ENCODE results near the gene LEMD1.
"Not testable (repeated sequence)": the region's sequence is repeated elsewhere in the genome, so short reads cannot be mapped to it uniquely, and the experiment has no call there.

Gene LEMD1

DNA sequence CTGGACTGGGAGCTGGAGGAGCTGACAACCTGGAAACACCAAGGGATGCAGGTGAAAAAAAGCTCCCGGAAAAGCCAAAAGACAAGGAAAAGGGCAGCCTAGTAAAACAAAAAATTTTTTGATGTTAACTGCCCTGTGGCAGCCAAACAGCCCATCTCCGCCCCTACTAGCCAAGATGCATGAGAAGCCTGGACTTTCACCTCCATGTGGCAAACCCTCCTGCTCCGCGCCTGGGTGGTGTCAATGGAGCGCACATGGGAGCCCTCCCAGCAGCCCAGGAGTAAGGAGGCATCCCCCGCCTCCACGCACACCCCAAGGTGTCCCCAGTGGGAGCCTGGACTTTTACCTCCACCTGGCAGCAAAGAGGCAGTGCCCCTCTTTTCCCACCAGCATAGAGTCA, 30.5 kb downstream of the LEMD1 start:
- Histone ChIP-seq H3K4me3 (ENCODE audit: low read length) (no peak overlapping the region), H3K4me2 (ENCODE audit: low read length) (no peak overlapping the region), H3K27me3 (ENCODE audit: control insufficient read depth, insufficient read depth, low read length) (peaks cover 32% of the 10 kb centered on the region), H3K9ac (ENCODE audit: low read depth, low read length) (no peak overlapping the region), H3K9me3 (replicated peaks; ENCODE audit: low read length) (no peaks in the 10 kb centered on the region), H3K4me1 (ENCODE audit: control insufficient read depth, insufficient read depth, low read length) (no peaks in the 10 kb centered on the region), H3K36me3 (ENCODE audit: insufficient read depth, low read length) (no peaks in the 10 kb centered on the region)

DNA sequence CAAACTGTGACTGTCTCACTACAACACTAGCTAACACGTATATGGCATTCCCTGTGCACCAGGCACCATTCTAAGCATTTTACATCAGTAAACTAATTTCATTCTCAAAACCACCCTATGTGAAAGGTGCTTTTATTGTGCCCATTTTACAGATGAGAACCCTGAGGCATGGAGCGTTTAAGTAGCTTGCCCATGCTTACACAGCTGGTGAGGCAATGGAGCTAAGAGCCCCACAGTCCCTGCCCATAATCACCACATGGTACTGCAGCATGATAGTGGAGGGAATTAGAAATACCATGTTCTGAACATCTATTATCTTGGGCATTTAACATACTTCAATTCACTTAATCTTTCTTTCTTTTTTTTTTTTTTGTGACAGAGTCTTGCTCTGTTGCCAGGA, 34.0 kb downstream of the LEMD1 start:
- Histone ChIP-seq H3K9ac (ENCODE audit: low read depth, low read length) (no peak overlapping the region), H3K4me3 (ENCODE audit: low read length) (no peak overlapping the region), H3K4me2 (ENCODE audit: low read length) (no peak overlapping the region), H3K4me1 (ENCODE audit: control insufficient read depth, insufficient read depth, low read length) (no peaks in the 10 kb centered on the region), H3K36me3 (ENCODE audit: insufficient read depth, low read length) (no peaks in the 10 kb centered on the region), H3K27me3 (ENCODE audit: control insufficient read depth, insufficient read depth, low read length) (peaks cover 33% of the 10 kb centered on the region), H3K9me3 (replicated peaks; ENCODE audit: low read length) (no peaks in the 10 kb centered on the region)

DNA sequence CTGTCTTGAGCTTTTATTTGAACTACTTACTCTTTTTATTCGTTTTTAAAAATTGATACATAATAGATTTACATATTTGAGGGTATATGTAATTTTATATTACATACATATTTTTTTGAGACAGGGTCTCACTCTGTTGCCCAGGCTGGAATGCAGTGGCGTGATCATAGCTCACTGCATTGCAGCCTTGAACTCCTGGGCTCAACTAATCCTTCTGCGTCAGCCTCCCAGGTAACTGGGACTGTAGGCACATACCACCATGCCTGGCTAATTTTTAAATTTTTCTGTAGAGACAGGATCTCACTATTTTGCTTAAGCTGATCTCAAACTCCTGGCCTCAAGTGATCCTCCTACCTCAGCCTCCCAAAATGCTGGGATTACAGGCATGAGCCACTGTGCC, 38.9 kb downstream of the LEMD1 start:
- H3K4me2 ChIP-seq (ENCODE audit: low read length); H3K4me1 ChIP-seq (ENCODE audit: control insufficient read depth, insufficient read depth, low read length); H3K36me3 ChIP-seq (ENCODE audit: insufficient read depth, low read length); H3K9me3 ChIP-seq (replicated peaks; ENCODE audit: low read length); H3K9ac ChIP-seq (ENCODE audit: low read depth, low read length); H3K4me3 ChIP-seq (ENCODE audit: low read length): not testable (repeated sequence)
- H3K27me3 ChIP-seq (ENCODE audit: control insufficient read depth, insufficient read depth, low read length) = peaks cover 25% of the 10 kb centered on the region

DNA sequence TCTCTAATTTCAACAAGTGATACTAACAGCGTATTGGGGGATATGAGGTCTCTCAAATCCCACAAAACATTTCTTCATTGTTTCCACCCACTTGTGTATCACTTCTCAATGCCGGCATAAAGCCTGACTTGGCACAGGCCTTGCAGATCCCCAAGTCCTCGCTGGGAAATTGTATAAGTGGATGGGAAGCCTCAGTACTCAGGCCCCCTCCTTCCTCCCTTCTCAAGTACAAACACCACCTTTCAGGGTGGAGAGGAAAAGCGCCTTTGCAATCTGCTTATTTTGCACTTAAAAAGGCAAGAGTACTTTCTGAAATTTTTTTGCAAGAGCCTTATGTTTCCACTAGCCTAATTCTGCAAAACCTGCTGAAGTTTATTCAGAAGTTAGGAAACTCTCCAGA, 39.3 kb downstream of the LEMD1 start:
- Histone ChIP-seq H3K4me1 (ENCODE audit: control insufficient read depth, insufficient read depth, low read length) (no peaks in the 10 kb centered on the region), H3K4me2 (ENCODE audit: low read length) (no peak overlapping the region), H3K9ac (ENCODE audit: low read depth, low read length) (no peak overlapping the region), H3K27me3 (ENCODE audit: control insufficient read depth, insufficient read depth, low read length) (peaks cover 25% of the 10 kb centered on the region), H3K9me3 (replicated peaks; ENCODE audit: low read length) (no peaks in the 10 kb centered on the region), H3K36me3 (ENCODE audit: insufficient read depth, low read length) (no peaks in the 10 kb centered on the region), H3K4me3 (ENCODE audit: low read length) (no peak overlapping the region)

DNA sequence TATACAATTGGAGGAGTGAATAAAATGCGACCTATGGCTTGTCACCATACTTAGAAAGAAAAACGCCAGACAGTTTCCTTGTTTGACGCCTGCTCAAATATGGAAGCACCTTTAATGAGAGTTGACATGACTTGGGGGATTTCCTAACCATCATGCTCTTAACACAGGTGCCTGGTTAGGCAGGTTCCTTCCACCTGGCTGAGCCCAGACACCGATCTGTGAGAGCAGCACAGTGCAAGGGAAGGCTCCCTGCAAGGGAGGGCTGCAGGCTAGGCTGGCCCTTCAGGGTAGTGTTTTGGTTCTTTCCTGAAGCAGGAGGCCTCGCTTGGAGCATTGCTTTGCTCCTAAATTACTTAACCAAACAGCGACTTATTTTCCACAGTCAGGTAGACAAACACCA, 40.6 kb downstream of the LEMD1 start:
- H3K4me2 ChIP-seq (ENCODE audit: low read length) = no peak overlapping the region
- H3K9me3 ChIP-seq (replicated peaks; ENCODE audit: low read length) = no peaks in the 10 kb centered on the region
- peaks cover 25% of the 10 kb centered on the region for H3K27me3 ChIP-seq (ENCODE audit: control insufficient read depth, insufficient read depth, low read length)
- H3K4me3 ChIP-seq (ENCODE audit: low read length) = no peak overlapping the region
- peaks cover 9% of the 10 kb centered on the region for H3K4me1 ChIP-seq (ENCODE audit: control insufficient read depth, insufficient read depth, low read length)
- H3K9ac ChIP-seq (ENCODE audit: low read depth, low read length) = no peak overlapping the region
- H3K36me3 ChIP-seq (ENCODE audit: insufficient read depth, low read length) = no peaks in the 10 kb centered on the region

DNA sequence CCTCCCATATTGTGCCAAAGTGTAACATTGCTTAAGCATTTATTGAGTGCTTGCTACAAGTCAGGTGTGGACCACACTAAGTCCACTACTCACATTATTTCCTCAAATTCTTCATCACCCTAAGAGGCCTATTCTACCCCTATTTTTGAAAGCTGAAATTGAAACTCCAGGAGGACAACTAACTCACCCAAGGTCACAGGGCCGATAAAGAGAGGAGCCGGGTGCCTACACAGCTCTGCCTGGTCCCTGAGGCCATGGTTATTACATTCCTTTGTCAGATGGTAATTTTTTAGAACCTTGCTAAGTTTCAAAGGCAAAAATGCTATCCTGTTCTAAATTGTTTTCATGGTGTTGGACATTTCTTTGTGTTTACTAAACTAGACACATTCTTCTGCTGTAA, 41.0 kb downstream of the LEMD1 start:
- Histone ChIP-seq H3K27me3 (ENCODE audit: control insufficient read depth, insufficient read depth, low read length) (peaks cover 25% of the 10 kb centered on the region), H3K4me1 (ENCODE audit: control insufficient read depth, insufficient read depth, low read length) (peaks cover 13% of the 10 kb centered on the region), H3K36me3 (ENCODE audit: insufficient read depth, low read length) (no peaks in the 10 kb centered on the region), H3K4me2 (ENCODE audit: low read length) (no peak overlapping the region), H3K9me3 (replicated peaks; ENCODE audit: low read length) (no peaks in the 10 kb centered on the region), H3K4me3 (ENCODE audit: low read length) (no peak overlapping the region), H3K9ac (ENCODE audit: low read depth, low read length) (no peak overlapping the region)

DNA sequence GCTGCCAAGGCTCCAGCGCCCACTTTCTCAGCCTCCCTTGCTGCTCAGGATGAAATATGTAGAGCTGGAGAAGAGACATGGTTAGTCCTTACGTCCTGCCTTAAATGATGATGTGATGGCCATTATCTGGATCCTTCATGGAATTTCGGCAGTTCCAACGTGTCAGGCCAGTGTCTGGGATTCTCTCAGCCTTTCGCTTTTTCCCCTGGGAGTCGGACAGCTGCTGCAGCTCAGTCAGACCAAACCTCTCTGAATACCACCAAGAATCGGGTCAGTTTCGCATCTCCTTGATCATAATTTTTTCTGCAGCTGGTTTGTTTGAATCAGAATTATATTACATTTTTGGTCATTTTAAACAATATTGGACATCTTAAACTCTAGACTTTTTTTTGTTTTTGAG, 42.8 kb downstream of the LEMD1 start:
- H3K9me3 ChIP-seq (replicated peaks; ENCODE audit: low read length) = no peaks in the 10 kb centered on the region

DNA sequence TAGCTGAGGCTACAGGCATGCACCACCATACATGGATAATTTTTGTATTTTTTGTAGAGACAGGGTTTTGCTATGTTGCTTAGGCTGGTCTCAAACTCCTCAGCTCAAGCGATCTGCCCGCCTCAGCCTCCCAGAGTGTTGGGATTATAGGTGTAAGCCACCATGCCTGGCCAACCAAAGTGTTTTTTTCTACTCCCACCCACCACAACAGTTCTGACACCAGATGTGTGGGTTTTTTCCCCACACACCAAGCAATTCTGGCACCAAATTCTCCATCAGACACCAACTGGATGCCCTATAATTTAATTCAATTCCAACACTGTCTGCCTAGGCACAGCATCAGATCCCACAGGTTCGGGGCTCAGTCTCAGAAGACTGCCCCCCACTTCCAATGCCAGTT, 44.5 kb downstream of the LEMD1 start:
- no peaks in the 10 kb centered on the region for H3K36me3 ChIP-seq (ENCODE audit: insufficient read depth, low read length)
- no peak overlapping the region for H3K9ac ChIP-seq (ENCODE audit: low read depth, low read length)
- no peak overlapping the region for H3K4me3 ChIP-seq (ENCODE audit: low read length)
- peaks cover 16% of the 10 kb centered on the region for H3K27me3 ChIP-seq (ENCODE audit: control insufficient read depth, insufficient read depth, low read length)
- no peaks in the 10 kb centered on the region for H3K9me3 ChIP-seq (replicated peaks; ENCODE audit: low read length)
- H3K4me1 ChIP-seq (ENCODE audit: control insufficient read depth, insufficient read depth, low read length) = peaks cover 47% of the 10 kb centered on the region
- H3K4me2 ChIP-seq (ENCODE audit: low read length) = no peak overlapping the region

More for the DNA sequence above, 42.8 kb downstream of the LEMD1 start:
- Histone ChIP-seq H3K9ac (ENCODE audit: low read depth, low read length) (no peak overlapping the region), H3K27me3 (ENCODE audit: control insufficient read depth, insufficient read depth, low read length) (peaks cover 16% of the 10 kb centered on the region), H3K36me3 (ENCODE audit: insufficient read depth, low read length) (no peaks in the 10 kb centered on the region), H3K4me2 (ENCODE audit: low read length) (no peak overlapping the region), H3K4me1 (ENCODE audit: control insufficient read depth, insufficient read depth, low read length) (peaks cover 30% of the 10 kb centered on the region), H3K4me3 (ENCODE audit: low read length) (no peak overlapping the region)

DNA sequence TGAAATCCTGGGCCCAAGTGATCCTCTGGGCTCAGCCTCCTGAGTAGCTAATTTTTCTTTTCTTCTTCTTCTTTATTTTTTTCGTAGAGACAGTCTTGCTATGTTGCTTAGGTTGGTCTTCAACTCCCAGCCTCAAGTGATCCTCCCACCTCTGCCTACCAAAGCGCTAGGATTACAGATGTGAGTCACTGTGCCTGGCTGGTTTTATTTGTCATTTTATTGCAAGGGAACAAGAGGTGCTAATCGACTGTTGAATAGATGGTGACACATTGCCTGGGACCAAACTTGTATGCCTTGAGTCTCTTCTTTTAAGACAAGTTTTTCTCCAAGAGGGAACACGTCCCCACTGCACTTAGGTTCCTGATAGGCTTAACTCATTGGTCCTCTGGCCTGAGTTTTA, 45.1 kb downstream of the LEMD1 start:
- Histone ChIP-seq H3K9ac (ENCODE audit: low read depth, low read length) (no peak overlapping the region), H3K27me3 (ENCODE audit: control insufficient read depth, insufficient read depth, low read length) (peaks cover 15% of the 10 kb centered on the region), H3K4me3 (ENCODE audit: low read length) (no peak overlapping the region), H3K9me3 (replicated peaks; ENCODE audit: low read length) (no peaks in the 10 kb centered on the region), H3K4me2 (ENCODE audit: low read length) (peak overlapping the region; percentile 35), H3K36me3 (ENCODE audit: insufficient read depth, low read length) (no peaks in the 10 kb centered on the region), H3K4me1 (ENCODE audit: control insufficient read depth, insufficient read depth, low read length) (peaks cover 52% of the 10 kb centered on the region)

DNA sequence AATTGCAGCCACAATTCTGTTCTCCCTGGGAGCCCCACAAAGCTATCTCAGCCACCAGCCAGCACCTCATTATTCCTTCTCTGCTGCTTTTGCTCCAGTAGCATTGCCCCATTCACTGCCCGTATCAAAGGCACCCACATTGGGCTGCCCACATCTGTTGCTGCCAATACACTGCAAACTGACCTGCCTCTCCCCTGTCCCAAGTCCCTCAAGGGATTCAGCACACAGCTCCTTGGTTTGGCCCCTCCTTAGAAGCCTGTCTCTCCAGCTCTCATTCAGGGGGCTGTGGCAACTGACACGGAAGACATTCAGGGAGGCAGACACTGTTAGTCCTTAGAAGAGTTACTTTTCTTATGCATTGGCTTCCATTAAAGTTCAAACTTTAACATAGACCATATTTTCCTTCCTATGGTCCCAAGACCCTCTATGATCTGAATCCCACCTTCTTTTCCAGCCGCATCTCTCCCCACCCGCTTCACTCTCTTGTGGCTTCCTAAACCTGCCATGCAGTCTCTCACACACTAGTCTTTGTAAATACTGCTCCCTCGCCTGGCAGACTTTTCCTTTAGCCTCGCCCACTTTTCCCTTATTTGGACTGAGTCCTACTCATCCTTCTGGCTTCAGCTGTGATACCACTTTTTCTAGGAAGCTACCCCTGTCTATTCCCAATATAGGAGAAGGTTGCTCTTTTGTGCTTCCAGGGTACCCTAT, 45.9 kb downstream of the LEMD1 start:
- Histone ChIP-seq H3K4me1 (ENCODE audit: control insufficient read depth, insufficient read depth, low read length) (peaks cover 54% of the 10 kb centered on the region), H3K4me2 (ENCODE audit: low read length) (peak overlapping the region; percentile 40), H3K4me3 (ENCODE audit: low read length) (no peak overlapping the region), H3K9me3 (replicated peaks; ENCODE audit: low read length) (no peaks in the 10 kb centered on the region), H3K9ac (ENCODE audit: low read depth, low read length) (no peak overlapping the region), H3K27me3 (ENCODE audit: control insufficient read depth, insufficient read depth, low read length) (peaks cover 8% of the 10 kb centered on the region), H3K36me3 (ENCODE audit: insufficient read depth, low read length) (no peaks in the 10 kb centered on the region)

DNA sequence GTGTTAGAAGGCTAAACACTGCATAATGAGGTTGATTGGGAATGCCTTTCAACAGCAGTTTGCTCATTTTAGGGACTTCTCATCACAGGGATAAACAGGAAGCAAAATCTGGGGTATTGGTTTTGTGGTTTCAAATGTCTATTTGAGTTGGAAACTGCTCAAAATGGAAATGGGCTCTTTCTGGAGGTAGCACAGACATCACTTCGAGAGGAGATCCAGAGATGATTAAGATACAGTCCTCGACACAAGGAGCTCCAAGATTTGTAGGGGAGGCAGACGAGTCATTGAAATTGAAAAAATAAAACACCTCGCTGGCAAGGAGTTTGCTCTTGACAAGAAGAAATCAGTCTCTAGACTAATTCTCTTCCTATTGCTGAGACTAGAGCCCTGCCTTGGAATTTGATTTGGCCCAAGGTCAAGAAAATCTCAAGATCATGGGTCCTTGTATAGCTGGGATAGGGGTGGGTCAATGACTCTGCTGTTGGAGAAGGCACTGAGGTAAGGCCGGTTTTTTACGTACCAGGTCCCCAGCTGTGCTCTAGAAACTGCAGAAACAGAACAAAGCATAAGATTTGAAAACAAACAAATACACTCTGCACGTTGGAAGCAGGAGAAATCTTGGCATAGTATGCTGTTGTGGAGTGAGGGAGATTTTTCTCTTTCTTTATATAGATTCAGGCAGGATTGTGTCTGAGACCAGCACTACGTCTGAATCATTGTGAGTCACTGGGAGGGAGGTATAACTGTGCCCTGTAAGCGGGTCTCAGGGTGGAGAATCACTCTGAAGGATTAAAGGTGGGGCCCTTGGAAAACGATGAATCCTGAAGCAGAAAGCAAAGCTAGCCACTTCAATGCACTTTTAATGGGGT, 47.4 kb downstream of the LEMD1 start:
- H3K9me3 ChIP-seq (replicated peaks; ENCODE audit: low read length) = no peaks in the 10 kb centered on the region
- H3K4me3 ChIP-seq (ENCODE audit: low read length) = peak overlapping the region; percentile 43
- H3K27me3 ChIP-seq (ENCODE audit: control insufficient read depth, insufficient read depth, low read length) = peaks cover 8% of the 10 kb centered on the region

DNA sequence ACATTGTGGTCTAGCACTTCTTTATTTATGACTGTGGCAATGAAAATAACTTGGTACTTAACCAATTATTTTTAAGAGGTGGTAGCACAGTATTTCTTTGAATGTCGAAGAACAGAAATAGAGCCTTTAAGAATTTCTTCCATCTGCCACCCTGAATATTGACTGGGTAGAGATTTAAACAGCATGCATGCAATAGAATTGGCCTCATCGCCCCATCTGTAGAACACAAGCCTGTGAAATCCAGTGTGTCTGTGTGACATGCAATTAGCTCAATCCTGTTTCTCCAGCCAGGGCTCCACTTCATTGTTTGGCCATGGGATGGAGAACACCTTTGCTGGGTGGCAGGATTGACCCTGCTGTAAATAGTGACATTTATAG, 48.1 kb downstream of the LEMD1 start:
- Histone ChIP-seq H3K36me3 (ENCODE audit: insufficient read depth, low read length) (no peaks in the 10 kb centered on the region), H3K4me3 (ENCODE audit: low read length) (peak overlapping the region; percentile 43), H3K4me1 (ENCODE audit: control insufficient read depth, insufficient read depth, low read length) (peaks cover 54% of the 10 kb centered on the region), H3K27me3 (ENCODE audit: control insufficient read depth, insufficient read depth, low read length) (peaks cover 1% of the 10 kb centered on the region), H3K9me3 (replicated peaks; ENCODE audit: low read length) (no peaks in the 10 kb centered on the region), H3K4me2 (ENCODE audit: low read length) (peak overlapping the region; percentile 74), H3K9ac (ENCODE audit: low read depth, low read length) (no peak overlapping the region)

More for the DNA sequence above, 47.4 kb downstream of the LEMD1 start:
- Histone ChIP-seq H3K9ac (ENCODE audit: low read depth, low read length) (peak overlapping the region; percentile 33), H3K4me2 (ENCODE audit: low read length) (peak overlapping the region; percentile 74), H3K36me3 (ENCODE audit: insufficient read depth, low read length) (no peaks in the 10 kb centered on the region), H3K4me1 (ENCODE audit: control insufficient read depth, insufficient read depth, low read length) (peaks cover 54% of the 10 kb centered on the region)
